Adipocyte (in vitro differentiated cells): ENCODE data around the gene CDH4.
"Not testable (repeated sequence)": the region's sequence is repeated elsewhere in the genome, so short reads cannot be mapped to it uniquely, and the experiment has no call there.

Experiments
- DNase-seq: peaks from one replicate; pipeline ENCODE4 v3.0.0-alpha.2; 2015; ENCODE audit warnings: low read depth
- H3K27me3 ChIP-seq: replicated peaks from 2 replicates; pipeline ENCODE4 v1.7.0; 2013; ENCODE audit warnings: mild to moderate bottlenecking, low read length, moderate library complexity; ENCODE audit not compliant: control insufficient read depth, insufficient read depth
- H3K36me3 ChIP-seq: 2 replicates; pipeline ENCODE4 v1.7.0; 2013; ENCODE audit warnings: low read length, mild to moderate bottlenecking, moderate library complexity; ENCODE audit not compliant: control insufficient read depth, insufficient read depth, severe bottlenecking
- H3K4me1 ChIP-seq: 2 replicates; pipeline ENCODE4 v1.7.0; 2013; ENCODE audit warnings: mild to moderate bottlenecking, low read length, moderate library complexity; ENCODE audit not compliant: control insufficient read depth, insufficient read depth
- H3K4me3 ChIP-seq: 2 replicates; pipeline ENCODE4 v1.7.0; 2013; ENCODE audit warnings: mild to moderate bottlenecking, low read length, moderate library complexity
- H3K9ac ChIP-seq: 2 replicates; pipeline ENCODE4 v1.7.0; 2013; ENCODE audit warnings: mild to moderate bottlenecking, low read length, moderate library complexity
- H3K9me3 ChIP-seq: 2 replicates; pipeline ENCODE4 v1.7.0; 2013; ENCODE audit warnings: mild to moderate bottlenecking, low read length, moderate library complexity; ENCODE audit not compliant: control insufficient read depth

CDH4 gene

DNA sequence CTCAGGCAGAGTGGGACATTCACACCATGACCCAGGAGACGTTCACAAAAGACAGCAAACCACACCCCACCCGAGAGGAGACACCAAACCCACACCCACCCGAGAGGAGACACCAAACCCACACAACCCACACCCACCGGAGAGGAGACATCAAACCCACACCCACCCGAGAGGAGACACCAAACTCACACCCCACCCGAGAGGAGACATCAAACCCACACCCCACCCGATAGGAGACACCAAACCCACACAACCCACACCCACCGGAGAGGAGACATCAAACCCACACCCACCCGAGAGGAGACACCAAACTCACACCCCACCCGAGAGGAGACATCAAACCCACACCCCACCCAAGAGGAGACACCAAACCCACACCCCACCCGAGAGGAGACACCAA is 729.6 kb downstream of the CDH4 start:
- H3K9ac ChIP-seq, DNase-seq, H3K4me3 ChIP-seq, H3K9me3 ChIP-seq, H3K36me3 ChIP-seq, H3K27me3 ChIP-seq, H3K4me1 ChIP-seq: not testable (repeated sequence)

DNA sequence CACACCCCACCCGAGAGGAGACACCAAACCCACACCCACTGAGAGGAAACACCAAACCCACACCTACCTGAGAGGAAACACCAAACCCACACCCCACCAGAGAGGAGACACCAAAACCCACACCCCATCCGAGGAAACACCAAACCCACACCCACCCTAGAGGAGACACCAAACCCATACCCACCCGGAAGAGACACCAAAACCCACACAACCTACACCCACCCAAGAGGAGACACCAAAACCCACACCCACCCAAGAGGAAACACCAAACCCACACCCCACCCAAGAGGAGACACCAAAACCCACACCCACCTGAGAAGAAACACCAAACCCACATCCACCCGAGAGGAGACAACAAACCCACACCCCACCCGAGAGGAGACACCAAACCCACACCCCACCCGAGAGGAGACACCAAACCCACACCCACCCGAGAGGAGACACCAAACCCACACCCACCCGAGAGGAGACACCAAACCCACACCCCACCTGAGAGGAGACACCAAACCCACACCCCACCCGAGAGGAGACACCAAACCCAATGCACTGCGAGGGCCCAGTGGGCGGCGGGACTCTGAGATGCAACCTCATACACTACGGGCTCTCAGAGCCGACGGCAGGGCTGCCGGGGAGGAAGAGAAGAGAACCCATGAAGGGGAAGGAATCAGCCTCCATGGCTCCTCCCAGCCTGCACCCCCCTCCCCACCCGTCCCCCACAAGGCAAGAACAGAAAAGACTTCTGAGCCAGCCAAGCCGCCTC is 730.3 kb downstream of the CDH4 start:
- Histone ChIP-seq H3K9ac (no peak overlapping the region), H3K9me3 (no peaks in the 10 kb centered on the region), H3K4me1 (peaks cover 2% of the 10 kb centered on the region), H3K27me3 (no peaks in the 10 kb centered on the region), H3K4me3 (no peak overlapping the region), H3K36me3 (peaks cover 9% of the 10 kb centered on the region)
- DNase-seq = no peak

DNA sequence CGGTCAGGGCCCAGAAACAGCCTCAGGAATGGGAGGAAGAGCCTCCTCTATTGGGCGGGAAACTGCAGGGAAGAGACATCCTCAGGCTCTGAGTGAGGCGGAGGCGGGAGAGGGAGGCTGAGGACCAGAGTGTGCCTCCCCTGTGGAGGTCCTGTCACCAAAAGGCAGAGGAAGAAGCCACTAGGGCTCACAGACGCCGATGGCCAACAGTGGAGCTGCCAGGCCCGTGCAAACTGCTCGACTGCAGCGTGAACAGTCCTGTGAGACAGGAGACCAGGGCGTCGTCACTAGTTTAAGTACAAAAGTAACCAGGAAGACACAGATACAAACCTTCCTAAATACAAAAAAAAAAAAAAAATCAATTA is 730.9 kb downstream of the CDH4 start:
- H3K27me3 ChIP-seq = no peaks in the 10 kb centered on the region
- H3K4me3 ChIP-seq = no peak overlapping the region
- H3K4me1 ChIP-seq = peaks cover 2% of the 10 kb centered on the region
- DNase-seq = no peak
- H3K9me3 ChIP-seq = no peaks in the 10 kb centered on the region
- H3K36me3 ChIP-seq = peaks cover 9% of the 10 kb centered on the region
- no peak overlapping the region for H3K9ac ChIP-seq

DNA sequence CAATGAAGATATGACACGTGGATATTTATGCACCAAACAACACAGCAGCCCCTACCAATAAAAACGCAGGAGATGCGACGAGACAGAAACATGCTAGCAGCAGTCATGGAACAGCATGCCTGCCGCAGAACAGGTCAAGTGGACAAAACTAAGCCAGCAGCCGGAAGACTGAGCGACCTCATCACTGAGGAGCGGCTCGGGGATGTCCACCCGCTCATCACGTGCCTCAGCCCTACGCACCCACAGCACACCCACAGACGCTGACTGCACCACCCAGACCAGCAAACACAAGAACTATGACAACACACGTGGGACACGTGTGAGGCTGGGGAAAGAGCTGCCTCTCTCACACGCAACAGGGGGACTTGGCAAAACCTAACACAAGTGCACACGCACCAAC is 731.9 kb downstream of the CDH4 start:
- Histone ChIP-seq H3K27me3 (no peaks in the 10 kb centered on the region), H3K9me3 (no peaks in the 10 kb centered on the region), H3K4me1 (peaks cover 2% of the 10 kb centered on the region), H3K36me3 (peaks cover 11% of the 10 kb centered on the region), H3K9ac (no peak overlapping the region), H3K4me3 (no peak overlapping the region)
- DNase-seq = no peak

DNA sequence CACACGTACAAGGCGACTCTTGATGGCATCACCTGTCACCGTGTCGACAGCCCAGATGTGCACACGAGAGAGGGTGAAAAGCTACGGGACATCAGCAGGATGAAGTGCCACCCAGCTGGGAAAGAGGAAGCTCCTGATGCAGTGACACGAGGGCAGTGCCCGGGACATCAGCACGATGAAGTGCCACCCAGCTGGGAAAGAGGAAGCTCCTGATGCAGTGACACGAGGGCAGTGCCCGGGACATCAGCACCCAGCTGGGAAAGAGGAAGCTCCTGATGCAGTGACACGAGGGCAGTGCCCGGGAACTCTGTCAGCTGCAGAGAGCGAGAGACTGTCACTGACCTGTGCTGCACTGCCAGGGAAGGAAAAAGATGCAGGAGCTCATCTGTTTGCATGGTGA is 732.4 kb downstream of the CDH4 start:
- not testable (repeated sequence) for H3K27me3 ChIP-seq, H3K4me3 ChIP-seq, DNase-seq, H3K9ac ChIP-seq, H3K4me1 ChIP-seq, H3K9me3 ChIP-seq
- H3K36me3 ChIP-seq = peaks cover 11% of the 10 kb centered on the region

DNA sequence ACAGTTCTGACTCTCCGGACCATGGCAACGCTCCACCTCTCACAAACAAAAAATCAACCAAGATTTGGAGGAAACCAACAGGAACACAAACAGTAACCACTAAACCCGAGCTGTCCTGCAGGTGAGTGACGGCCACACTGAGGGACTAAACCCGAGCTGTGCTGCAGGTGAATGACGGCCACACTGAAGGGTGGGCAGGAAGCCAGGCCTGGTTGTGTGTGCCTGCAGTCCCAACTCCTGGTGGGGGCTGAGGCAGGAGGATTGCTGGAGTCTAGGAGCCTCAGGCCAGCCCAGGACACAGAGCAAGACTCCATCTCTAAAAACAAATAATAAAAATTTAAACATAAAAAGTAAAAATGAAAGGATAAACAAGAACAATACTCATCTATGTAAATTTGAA is 733.0 kb downstream of the CDH4 start:
- Histone ChIP-seq H3K4me1 (peaks cover 2% of the 10 kb centered on the region), H3K9me3 (no peaks in the 10 kb centered on the region), H3K9ac (no peak overlapping the region), H3K4me3 (no peak overlapping the region), H3K36me3 (peaks cover 18% of the 10 kb centered on the region), H3K27me3 (no peaks in the 10 kb centered on the region)
- DNase-seq = no peak

DNA sequence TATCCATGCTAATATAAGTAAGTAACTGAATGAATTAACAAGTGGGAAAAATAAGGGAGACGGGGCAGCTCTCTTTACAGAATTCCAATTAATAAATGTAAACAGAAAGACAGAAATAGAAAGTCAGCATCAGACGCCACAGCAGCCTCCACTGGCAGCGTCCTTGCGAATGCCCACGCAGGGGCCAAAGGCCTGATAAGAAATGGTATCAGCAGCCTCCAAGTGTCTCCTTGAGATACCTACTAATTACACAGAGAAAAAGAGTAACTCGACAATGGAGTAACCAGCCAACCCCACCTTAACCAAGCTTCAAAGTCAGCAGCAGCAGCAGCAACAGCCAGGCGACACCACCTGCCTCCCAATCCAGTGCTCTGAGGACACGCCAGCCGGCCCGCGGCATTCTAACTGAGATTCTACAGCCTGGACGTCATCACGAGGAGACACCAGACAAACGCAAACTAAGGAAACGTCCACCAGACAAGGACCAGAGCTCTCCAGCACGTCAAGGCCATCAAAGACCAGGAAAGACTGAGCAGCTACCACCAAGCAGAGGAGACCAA is 734.8 kb downstream of the CDH4 start:
- H3K9ac ChIP-seq = no peak overlapping the region
- H3K4me3 ChIP-seq = no peak overlapping the region
- peaks cover 31% of the 10 kb centered on the region for H3K36me3 ChIP-seq
- H3K4me1 ChIP-seq = no peaks in the 10 kb centered on the region
- H3K9me3 ChIP-seq = peaks cover 7% of the 10 kb centered on the region
- H3K27me3 ChIP-seq = no peaks in the 10 kb centered on the region
- no peak for DNase-seq

DNA sequence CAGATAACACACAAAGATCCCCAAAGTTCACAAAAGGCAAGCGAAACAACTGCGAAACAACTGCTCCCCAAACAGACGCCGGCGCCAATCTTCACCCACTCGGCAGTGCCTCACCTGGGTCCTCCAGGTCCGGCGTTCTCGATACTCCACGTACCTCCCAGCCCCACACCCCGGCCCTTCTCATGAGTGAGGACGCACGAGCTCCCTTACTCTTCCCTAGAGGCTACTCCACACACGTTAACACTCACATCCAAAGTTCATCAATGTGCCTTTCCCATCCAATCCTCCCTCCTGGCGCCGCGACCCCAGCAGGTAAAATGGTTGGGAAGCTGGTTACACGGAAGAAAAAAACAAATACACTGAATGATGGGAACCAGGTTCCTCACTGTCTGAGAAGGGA is 736.6 kb downstream of the CDH4 start:
- Histone ChIP-seq H3K9me3 (peaks cover 13% of the 10 kb centered on the region), H3K4me3 (no peak overlapping the region), H3K4me1 (no peaks in the 10 kb centered on the region), H3K27me3 (no peaks in the 10 kb centered on the region), H3K36me3 (peaks cover 48% of the 10 kb centered on the region), H3K9ac (no peak overlapping the region)
- no peak for DNase-seq

DNA sequence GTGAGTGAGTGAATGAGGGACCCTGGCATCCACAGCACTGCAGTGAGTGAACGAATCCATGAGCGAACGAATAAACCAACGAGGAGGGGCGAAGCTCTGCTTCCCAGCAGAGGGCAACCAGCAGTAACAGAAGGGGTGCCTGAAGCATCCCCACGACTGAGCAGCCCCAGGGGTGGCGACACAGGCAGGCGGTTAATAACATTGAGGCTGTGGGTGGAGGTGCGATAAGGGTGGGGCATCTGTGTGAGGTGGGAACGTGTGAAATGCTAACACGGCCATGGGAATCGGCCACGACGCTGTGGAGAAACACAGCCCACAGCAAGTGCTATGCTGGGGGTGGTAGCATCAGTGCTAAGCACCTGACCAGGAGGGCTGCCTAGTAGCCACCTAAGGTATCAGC is 737.7 kb downstream of the CDH4 start:
- peaks cover 13% of the 10 kb centered on the region for H3K9me3 ChIP-seq
- DNase-seq = no peak
- no peak overlapping the region for H3K9ac ChIP-seq
- H3K4me1 ChIP-seq = no peaks in the 10 kb centered on the region
- peaks cover 56% of the 10 kb centered on the region for H3K36me3 ChIP-seq
- H3K4me3 ChIP-seq = no peak overlapping the region
- no peaks in the 10 kb centered on the region for H3K27me3 ChIP-seq
